DMS153 treated with DMSO at 0.1 percent for 48 hours (cell line): ENCODE measurements around the gene CCP110.
A peak's percentile ranks its signal among the peaks of the same experiment; 100 is the strongest.

Experiments
- DNase-seq: peaks from one replicate; lab custom pipeline; 2025; ENCODE audit not compliant: unreplicated experiment; lab: John Stamatoyannopoulos, UW

CCP110 gene

GRCh38 chr16:19523559-19524355, at the start of gene CCP110:
Gene CCP110, plus strand, starts transcription at chr16:19523942. Its CDS starts 3,940 bp downstream, at chr16:19527882.
- DNase-seq = peak; percentile 89

- no peak for DNase-seq
Observed at GRCh38 chr16:19474617-19475016, 49.1 kb upstream of the CCP110 start.

- no peak for DNase-seq
Observed at GRCh38 chr16:19478505-19478904, 45.2 kb upstream of the CCP110 start.

- DNase-seq = no peak
Observed at GRCh38 chr16:19479302-19479721, 44.4 kb upstream of the CCP110 start.

- DNase-seq = no peak
Observed at GRCh38 chr16:19481296-19481695, 42.4 kb upstream of the CCP110 start.

GRCh38 chr16:19481769-19482168, 42.0 kb upstream of the CCP110 start:
- no peak for DNase-seq

GRCh38 chr16:19482291-19482690, 41.5 kb upstream of the CCP110 start:
- no peak for DNase-seq

GRCh38 chr16:19484096-19484495, 39.6 kb upstream of the CCP110 start:
- no peak for DNase-seq

- DNase-seq = no peak
Observed at GRCh38 chr16:19485611-19486010, 38.1 kb upstream of the CCP110 start.

- no peak for DNase-seq
Observed at GRCh38 chr16:19486051-19486450, 37.7 kb upstream of the CCP110 start.

- no peak for DNase-seq
Observed at GRCh38 chr16:19486750-19487325, 36.9 kb upstream of the CCP110 start.

- no peak for DNase-seq
Observed at GRCh38 chr16:19488213-19488640, 35.5 kb upstream of the CCP110 start.

GRCh38 chr16:19490619-19491018, 33.1 kb upstream of the CCP110 start:
- DNase-seq = no peak

GRCh38 chr16:19497176-19497575, 26.6 kb upstream of the CCP110 start:
- no peak for DNase-seq

GRCh38 chr16:19499006-19499405, 24.7 kb upstream of the CCP110 start:
- no peak for DNase-seq

GRCh38 chr16:19499481-19499880, 24.3 kb upstream of the CCP110 start:
- DNase-seq = no peak

- peak; percentile 46 for DNase-seq
Observed at GRCh38 chr16:19502395-19503131, 21.2 kb upstream of the CCP110 start.

GRCh38 chr16:19503461-19504075, 20.2 kb upstream of the CCP110 start:
- no peak for DNase-seq

GRCh38 chr16:19505600-19506303, 18.0 kb upstream of the CCP110 start:
- no peak for DNase-seq

- DNase-seq = no peak
Observed at GRCh38 chr16:19506965-19507364, 16.8 kb upstream of the CCP110 start.

- no peak for DNase-seq
Observed at GRCh38 chr16:19507867-19508266, 15.9 kb upstream of the CCP110 start.
